DMS79 treated with DMSO at 0.1 percent for 48 hours (cell line): ENCODE results near the gene RAMP3.
"Not testable (repeated sequence)": the region's sequence is repeated elsewhere in the genome, so short reads cannot be mapped to it uniquely, and the experiment has no call there.

Source experiments
- DNase-seq: peaks from one replicate; lab custom pipeline; 2025; lab: John Stamatoyannopoulos, UW

RAMP3 gene

DNA sequence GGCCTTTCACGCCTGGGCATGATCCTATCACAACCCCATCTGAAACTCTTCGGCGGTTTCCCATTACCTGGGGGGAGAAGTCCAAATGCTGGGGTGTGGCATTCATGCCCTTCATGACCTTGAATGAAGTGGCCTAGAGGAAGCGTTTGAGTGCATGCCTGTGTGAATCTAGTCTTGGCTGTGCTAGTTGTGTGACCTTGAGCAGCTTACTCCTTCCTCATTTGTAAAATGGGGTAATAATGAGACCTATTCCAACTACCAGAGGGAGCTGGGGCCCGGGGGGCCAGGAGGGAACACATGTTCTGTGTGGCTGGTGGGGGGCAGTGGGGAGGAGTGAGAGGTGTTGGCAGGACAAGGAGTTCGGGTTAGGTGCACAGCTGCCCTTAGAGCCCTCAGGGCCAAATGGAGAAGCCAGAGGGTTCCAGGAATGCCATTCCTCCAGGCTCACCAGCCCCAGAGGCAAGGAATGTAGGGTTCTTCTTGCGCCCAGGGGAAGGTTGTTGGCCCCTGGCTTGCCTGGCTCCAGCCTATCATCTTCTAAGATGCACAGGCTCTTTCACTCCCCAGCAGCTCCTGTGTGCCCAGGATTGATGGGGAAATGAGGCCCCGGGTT is 24.8 kb upstream of the RAMP3 start:
- DNase-seq = no peak

- no peak for DNase-seq
Observed at GRCh38 chr7:45133352-45133751, 24.2 kb upstream of the RAMP3 start.

DNA sequence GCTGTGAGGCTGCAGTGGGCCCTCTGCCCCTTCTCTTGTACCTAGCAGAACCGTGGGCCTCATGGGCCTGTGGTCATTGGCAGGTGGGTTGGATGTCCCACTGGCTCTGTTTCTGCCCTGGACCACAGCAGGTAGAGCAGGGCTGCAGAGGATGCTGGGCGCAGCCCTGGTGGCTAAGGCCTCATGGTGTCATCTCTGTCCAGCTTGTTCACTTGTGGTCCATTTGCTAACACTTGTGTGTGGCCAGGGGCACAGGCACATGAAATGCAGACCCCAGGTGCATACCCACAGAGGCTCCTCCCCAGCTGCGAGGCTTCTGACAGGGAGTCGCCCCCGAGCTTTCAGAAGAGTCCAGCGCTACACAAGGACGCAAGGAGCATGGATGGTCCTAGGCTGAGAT is 23.7 kb upstream of the RAMP3 start:
- no peak for DNase-seq

DNA sequence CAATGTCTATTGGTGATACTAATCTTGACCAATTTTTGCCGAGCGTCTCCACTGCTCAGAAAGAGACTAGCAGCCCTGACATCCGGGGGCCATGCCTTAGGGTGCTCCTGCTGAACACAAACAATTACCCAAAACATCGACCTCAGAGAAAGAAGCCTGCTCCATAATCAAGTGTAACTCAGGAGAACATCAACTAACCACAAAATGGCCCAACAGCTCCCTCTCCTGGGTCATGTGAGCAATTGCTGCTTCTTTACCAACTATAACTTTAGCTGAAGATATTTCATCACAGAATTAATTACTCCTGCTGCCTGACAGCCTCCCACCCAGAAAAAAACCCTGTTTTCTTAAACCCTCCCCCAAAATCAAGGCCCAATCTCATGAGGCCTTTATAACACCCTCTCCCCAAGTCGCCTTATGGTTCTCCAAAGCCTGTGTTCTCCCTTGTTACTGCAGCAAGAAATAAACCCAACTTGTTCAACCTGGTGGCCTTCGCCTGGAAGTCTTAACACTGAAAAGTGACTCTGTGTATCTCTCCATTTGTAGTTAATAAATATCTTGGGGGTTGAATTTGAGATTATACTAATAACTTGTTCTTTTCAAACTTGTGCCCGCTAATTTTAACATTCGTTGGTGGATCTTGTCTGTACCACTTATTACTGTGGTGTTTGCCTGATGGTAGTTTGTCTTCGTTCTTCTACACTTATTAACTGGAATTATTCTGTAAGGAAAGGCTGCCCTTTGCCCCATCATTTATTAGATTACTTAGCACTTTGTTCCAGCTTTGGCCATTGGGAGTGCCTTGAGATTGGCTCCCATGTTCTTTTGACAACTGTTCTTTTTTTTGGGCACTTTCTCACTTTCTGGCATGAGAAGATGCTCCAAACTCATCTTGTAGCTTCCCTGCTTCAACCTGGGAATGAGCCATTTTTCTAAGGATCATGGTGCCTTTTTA is 21.2 kb upstream of the RAMP3 start:
- peak; percentile 85 for DNase-seq

DNA sequence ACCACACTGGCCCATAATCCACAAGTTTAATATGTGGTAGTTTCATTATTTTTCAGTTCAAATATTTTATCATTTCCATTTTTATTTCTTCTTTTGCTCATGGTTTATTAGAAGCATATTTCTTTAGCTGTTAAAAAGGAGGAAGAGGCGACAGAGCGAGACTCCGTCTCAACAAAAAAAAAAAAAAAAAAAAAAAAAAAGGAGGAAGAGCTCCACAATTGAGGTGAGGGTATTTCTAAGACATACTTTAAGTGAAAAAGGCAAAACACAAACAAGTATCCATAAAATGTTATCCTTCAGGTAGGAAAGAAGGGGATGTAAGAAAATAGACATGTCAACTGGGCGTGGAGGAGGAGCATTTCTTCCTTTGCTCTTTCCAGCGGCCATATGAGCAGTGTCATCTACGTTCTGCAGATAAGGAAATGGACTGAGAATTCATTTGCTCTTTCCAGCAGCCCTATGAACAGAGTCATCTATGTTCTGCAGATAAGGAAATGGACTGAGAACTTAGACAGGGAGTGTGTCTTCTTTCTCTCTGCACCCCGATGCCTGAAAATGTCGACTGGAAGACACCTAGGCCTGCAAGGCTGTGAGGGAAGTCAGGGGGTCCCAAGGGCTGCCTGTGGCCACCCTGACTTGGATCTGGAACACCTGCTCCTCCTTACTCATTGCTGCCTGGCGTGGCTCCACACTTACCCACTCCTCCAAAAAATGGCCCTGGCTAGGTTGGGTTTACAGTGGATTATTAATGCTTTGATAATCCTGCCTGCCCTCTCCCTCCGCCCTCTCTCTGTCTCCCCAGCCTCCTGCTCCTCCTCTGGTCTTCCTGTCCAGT is 18.9 kb upstream of the RAMP3 start:
- no peak for DNase-seq

DNA sequence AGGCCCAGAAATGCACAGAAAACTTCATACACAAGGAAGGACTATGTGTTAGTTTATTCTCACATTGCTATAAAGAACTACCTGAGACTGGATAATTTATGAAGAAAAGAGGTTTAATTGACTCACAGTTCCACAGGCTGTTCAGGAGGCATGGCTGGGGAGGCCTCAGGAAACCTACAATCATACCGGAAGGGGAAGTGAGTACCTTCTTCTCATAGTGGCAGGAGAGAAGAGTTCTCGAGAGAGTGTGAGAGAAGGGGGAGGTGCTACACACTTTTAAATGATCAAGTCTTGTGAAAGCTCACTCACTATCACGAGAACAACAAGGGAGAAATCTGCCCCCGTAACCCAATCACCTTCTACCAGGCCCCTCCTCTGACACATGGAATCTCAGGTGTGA is 16.8 kb upstream of the RAMP3 start:
- DNase-seq = no peak

DNA sequence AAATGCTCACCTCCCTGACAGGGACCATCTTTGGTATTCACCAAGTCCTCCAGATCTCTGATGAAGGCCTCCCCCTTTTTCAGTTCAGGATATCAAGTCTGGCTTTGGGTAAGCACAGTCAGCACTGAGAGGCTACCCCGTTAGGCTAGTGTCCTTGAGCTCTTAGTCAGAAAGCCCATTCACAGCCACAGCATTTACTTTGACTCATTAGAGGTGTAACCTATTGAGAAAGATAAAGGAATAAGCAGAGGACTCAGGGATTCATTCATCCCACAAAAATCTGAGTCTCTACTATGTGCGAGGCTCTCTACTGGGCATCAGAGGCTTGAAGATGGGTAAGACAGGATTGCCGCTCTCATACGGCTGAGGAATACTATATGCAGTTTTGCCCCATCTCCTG is 14.0 kb upstream of the RAMP3 start:
- no peak for DNase-seq

- DNase-seq = no peak
Observed at GRCh38 chr7:45145881-45146280, 11.7 kb upstream of the RAMP3 start.

- no peak for DNase-seq
Observed at GRCh38 chr7:45146531-45147379, 10.8 kb upstream of the RAMP3 start.

- no peak for DNase-seq
Observed at GRCh38 chr7:45147858-45148652, 9.5 kb upstream of the RAMP3 start.

DNA sequence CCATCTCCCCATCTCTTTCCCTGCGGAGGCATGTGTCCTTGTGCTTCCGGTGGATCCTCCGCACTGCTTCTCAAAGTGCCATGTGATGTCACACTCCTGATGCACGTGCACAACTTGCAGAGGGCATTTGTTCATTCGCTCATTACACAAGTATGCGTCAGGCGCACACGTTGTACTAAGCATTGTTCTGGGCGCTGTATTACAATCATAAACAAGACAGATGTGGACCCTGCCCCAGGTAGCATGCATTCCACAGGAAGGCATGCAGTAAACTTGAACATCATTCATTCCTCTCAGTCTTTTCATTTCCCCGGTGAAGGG is 9.0 kb upstream of the RAMP3 start:
- no peak for DNase-seq

DNA sequence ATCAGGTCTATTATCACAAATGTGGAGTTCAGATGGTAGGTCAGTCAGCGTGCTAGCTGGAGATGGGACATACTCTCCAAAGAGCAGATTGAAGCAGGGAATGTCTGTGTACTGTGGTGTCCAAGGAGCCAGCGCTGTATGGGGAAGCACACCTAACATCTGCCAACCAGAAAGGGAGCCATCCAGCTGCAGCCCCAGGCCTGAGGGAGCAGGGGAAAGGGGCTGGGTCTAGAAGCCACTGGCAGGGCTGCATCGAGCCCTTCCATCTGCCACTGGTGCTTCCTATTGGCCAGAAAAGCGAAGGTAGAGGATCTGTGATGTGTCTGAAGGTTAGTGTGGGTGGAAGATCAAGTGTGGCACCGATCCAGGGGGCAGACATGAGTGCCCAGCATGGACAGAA is 8.0 kb upstream of the RAMP3 start:
- no peak for DNase-seq

GRCh38 chr7:45150199-45150598 is 7.4 kb upstream of the RAMP3 start:
- no peak for DNase-seq

DNA sequence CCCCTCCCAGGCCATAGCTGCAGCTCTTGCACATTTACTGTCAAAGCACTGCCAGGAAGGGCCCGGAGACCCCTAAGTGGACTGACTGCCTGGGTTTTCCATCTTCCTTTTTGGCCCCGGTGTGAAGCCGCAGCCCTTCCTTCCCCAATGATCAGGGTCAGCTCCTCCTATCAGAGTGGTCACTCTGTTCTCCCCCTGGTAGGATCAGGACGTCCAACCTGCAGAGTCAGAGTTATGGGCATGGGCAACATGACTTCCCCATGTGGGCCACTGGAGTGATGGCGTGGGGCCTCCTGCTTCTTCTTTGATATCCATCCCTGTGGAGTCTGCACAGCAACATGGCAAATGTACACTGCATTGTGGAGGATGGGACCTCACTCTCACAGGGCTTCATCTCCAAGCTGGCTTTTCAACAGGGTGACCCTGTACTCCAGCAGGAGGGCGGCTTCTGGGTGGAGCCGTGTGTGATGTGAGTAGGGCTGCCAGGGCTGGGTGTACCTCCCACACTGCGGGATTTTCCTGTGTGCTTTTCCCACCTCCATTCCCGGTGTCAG is 6.4 kb upstream of the RAMP3 start:
- DNase-seq = no peak

DNA sequence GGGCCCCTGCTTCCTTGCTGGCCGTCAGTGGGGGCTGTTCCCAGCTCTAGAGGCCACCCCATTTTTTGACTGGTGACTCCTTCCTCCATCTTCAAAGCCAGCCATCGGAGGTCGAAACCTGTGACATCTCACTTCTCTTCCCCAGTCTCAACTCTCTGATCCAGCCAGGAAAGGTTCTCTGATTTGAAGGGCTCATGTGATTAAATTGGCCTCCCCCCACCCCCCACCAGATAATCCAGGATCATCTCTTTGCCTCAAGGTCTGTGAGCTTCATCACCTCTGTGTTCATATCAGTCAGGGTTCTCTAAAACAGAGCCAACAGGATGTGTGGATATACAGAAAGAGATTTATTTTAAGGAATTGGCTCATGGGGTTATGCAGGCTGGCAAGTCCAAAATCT is 5.6 kb upstream of the RAMP3 start:
- DNase-seq = no peak

GRCh38 chr7:45153233-45153632 is 4.4 kb upstream of the RAMP3 start:
- DNase-seq = no peak

DNA sequence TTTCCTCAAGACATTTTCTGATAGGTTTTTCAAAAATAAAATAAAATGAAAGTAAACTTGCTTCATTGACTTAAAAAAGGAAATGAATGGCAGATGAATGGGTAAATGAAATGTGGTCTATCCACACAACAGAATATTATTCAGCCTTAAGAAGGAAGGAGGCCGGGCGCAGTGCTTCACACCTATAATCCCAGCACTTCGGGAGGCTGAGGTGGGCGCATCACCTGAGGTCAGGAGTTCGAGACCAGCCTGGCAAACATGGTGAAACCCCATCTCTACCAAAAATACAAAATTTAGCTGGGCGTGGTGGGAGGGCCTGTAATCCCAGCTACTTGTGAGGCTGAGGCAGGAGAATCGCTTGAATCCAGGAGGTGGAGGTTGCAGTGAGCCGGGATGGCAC is 3.7 kb upstream of the RAMP3 start:
- DNase-seq = not testable (repeated sequence)

DNA sequence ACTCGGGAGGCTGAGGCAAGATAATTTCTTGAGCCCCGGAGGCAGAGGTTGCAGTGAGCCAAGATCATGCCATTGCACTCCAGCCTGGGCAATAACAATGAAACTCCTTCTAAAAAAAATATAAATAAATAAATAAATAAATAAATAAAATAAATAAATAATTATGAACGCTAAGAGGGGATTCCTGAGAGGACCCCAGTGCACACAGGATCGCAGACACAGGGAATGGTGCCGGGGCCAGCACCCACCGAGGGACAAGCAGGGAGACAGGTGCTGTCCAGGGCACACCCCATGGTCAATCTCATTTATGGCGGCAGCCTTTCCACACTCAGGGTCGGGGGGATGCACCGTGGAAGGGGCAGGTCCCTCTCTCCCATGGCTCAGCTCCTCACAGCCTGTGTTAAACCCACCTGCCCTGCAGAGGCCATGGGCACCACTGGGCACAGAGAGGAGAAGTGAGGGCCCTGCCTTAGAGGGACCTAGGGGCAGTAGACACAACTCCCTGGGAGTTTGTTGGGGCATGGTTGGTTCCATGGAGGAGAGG is 2.2 kb upstream of the RAMP3 start:
- DNase-seq = no peak

DNA sequence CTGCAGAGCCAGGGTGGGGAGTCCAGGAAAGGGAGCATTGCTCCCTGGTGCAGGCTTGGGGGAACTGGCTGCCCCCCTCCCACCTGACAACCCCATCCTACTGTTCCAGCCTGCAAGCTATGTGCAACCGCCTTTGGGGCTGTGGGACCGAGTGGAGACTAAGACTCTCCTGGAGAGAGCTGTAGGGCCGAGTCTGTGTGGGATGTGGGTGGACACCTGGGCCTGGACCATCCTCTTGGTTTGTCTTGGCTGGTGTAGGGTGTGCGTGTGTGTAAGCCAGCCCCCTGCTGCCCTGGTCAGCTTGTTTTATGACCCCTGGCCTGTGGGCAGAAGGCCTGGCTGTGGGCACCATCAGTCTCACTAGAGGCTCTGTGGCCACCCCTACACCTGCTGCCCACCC is 1.6 kb upstream of the RAMP3 start:
- no peak for DNase-seq

GRCh38 chr7:45156516-45157272 is 897 bp upstream of the RAMP3 start:
- DNase-seq = no peak
